SH-SY5Y (cell line): ENCODE results near the gene PRTG.

Source experiments
- GATA2 ChIP-seq: IDR thresholded peaks from 2 replicates; pipeline ENCODE4 v1.6.1; 2011; ENCODE audit warnings: mild to moderate bottlenecking, low read depth, low read length
- GATA3 ChIP-seq: IDR thresholded peaks from 2 replicates; pipeline ENCODE4 v1.6.1; 2011; ENCODE audit warnings: low read depth, mild to moderate bottlenecking, low read length, moderate library complexity

DNA sequence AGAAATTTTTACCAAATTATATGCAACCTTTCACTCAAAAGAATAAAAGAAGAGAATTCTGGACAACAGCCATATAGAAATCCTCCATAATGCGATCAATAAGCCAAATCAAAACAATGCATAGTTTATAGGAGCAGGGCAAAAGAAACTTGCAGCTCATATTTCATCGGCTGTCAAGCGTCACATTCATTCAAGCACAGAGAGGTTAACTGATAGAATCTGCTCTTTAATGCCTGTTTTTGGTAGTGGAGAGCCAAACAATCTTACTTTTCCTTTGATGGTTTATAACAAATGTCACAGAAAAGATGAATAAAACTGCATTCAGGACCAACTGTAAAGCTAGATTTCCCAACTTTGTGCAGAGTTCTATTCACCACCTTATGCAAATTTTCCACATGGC lies 35.4 kb downstream of the PRTG start:
- TF ChIP-seq GATA2 (no peak), GATA3 (no peak)
